ENCODE data around the gene F11.

- no peak for TF ChIP-seq POLR2A (IDR thresholded peaks at IDR 0.05)
- TF ChIP-seq CTCF (IDR thresholded peaks at IDR 0.05) = no peak
Measured at GRCh38 chr4:186307497-186307896, 41.5 kb downstream of the F11 start.
